GM21360 (cell line): ENCODE results near the gene COMMD8.
A peak's percentile ranks its signal among the peaks of the same experiment; 100 is the strongest.
"Not testable (repeated sequence)": the region's sequence is repeated elsewhere in the genome, so short reads cannot be mapped to it uniquely, and the experiment has no call there.

Experiments used
- ATAC-seq: cut with Tn5 transposase; IDR thresholded peaks from one replicate; pipeline ENCODE4 v1.9.1; 2021; ENCODE audit warnings: mild to moderate bottlenecking, moderate library complexity; ENCODE audit not compliant: unreplicated experiment

Gene COMMD8

DNA sequence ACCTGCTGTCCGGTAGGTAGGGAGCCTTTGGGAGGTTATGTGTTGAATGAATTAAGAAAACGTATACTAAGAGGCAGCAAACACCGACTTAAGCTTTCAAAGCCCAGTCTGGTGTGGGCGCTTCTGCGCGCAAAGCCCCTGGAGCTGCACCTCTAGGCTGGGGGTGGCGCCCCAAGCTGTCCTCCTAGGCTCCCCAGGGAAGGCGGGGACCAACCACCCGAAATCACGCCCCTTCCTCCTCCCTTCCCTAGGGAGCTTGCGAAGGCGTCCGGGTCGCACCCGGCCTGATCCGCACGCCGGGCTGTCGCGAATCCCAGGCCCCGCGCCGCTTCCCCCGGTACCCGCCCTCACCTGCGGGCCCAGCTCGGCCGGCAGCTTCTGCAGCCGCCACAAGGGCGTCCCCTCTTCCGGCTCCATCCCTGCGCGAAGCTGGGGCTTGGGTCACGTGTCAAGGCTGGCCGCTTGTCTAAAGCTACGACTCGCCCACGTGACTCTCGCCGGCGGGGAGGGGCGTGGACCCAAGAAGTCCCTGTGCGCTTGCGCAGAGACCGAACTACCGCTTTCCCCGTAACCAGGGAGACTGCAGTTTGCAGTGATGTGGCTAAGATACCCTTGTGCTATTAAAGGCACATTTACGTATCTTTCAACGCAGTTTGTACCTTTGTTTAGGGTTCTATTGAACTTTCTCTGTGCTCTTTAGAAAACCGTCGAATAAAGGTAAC is at the start of gene COMMD8:
TSS of gene COMMD8 (minus strand) at position 468 of the 722 bp plus-strand sequence. CDS start at position 417, 51 bp downstream.
- peak; percentile 90 for ATAC-seq

DNA sequence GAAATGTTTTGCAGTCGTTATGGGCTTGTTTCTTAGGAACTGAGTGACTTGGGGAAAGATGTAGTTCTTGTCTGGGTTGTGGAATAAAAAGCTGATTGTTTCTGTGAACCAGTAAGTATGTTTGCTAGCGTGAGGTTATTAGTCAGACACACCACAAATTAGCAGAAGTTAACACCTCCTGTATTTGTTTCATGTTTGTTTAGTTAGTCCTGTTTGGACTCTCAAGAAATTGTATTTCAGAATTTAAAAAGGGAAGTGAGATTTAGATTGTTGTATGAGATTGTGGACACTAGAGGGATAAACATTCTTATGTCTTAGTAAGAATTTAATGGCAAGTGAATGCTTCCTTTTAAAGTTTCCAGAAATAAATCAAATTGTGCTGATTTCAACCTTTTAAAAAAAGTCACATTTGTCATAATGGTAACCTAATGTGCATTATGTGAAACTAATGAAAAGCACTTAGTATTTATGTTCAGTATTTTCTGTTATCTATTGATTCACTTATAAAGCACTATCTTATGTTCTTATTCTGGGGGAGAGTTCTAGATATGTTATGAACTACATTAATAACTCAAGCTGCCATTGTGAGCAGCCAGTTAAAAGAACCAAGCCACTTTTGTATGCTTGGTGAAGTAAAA is 47.1 kb upstream of the COMMD8 start:
- ATAC-seq, result peak; percentile 97

DNA sequence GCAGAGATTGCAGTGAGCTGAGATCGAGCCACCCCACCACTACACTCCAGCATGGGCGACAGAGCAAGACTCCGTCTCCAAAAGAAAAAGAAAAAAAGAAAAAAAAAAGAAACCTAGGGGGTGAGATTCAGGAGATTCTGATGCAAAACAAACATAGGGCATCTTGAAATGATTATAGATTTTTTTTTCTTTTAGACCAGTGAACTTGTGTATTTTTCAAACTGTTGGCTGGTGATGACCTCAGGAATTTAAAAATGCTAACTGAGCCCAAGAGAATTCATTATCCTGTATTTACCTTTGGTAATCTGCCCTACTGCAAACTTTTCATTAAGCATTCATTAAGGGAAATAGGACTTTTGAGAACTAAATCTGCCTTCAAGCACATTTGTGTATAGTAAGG is 42.2 kb upstream of the COMMD8 start:
- ATAC-seq, result no peak

DNA sequence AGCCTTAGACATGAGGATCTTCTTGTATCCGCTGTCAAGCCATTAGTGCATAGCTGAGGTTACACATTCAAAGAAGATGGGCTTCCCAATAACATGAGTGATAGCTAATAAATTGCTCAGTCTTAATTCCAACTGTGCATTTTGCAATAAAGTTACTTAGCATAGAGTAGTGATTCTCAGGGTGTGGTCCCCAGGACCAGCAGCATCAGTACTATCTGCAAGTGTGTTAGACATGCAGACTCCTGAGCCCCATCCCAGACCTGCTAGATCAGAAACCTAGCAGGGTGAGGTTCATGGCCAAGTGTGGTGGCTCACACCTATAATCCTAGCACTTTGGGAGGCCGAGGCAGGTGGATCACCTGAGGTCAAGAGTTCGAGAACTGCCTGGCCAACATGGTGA is 41.6 kb upstream of the COMMD8 start:
- ATAC-seq, result no peak

DNA sequence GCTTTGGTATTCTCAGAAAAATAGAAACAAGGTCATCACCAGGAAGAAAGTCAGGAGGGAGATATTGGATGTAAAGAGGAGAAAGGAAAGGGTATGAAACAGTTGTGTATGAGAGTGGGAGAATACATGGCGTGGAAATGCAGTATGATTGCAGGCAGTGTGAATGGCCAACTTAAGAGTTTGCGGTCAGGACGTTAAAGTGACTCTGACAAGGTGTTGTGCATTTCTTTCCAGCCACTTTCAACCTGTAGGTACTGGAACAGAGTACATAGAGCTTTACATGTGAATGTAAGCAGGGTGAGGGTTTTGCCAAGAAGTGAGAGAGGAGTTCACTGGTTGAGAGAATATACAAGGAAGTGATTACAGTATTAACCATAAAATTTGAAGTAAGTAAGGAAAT is 37.3 kb upstream of the COMMD8 start:
- ATAC-seq, result no peak

DNA sequence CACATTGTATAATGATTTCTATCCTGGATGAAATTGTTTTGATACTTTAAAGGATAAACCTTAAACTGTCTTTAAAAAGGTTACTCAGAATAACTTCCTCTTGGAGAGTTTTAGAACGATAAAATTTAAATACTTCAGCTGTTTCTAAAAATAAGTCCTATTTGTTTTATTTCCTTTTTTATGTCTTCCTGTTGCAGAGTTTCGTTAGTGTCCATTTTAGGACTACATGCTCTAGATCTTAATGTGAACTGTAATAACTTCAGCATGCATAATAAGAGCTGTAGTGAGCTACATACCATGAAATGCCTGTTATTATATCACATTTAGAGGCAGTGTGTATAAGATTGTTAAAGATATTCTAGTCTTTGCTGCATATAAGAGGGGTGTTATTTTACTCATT is 36.2 kb upstream of the COMMD8 start:
- ATAC-seq, result peak; percentile 38

DNA sequence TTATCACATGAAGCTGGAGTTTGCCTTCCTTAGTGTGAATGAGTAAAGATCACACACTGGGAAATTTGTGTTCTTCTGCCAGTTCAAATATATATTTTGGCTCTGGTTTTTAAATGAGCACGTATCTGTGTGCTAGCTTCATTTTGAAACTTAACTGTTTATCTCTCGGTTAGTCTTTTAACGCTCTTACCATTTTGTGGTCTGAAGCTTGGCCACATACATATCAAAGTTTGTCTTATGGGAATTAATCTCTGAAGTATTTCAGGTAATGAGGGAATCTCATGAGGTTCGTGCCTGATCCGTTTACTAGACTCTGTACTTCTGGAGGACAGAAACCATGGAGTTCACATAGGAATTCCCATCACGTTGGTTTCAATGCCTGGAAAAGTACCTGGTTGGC is 35.4 kb upstream of the COMMD8 start:
- no peak for ATAC-seq

DNA sequence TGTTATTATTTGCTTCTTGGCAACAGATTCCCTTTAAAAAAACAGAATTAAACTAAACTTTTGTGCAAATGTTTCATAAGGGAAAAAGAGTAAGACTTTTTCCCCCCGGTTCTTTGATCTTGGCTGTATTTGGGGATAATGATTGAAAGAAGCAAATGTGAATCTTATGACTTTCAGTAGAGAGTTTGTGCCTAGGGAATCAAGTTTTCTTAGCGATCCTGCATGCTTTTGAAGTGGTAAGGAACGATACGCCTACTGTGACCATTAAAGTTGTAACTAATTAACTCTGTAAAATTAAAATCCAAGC is 30.6 kb upstream of the COMMD8 start:
- peak; percentile 18 for ATAC-seq

DNA sequence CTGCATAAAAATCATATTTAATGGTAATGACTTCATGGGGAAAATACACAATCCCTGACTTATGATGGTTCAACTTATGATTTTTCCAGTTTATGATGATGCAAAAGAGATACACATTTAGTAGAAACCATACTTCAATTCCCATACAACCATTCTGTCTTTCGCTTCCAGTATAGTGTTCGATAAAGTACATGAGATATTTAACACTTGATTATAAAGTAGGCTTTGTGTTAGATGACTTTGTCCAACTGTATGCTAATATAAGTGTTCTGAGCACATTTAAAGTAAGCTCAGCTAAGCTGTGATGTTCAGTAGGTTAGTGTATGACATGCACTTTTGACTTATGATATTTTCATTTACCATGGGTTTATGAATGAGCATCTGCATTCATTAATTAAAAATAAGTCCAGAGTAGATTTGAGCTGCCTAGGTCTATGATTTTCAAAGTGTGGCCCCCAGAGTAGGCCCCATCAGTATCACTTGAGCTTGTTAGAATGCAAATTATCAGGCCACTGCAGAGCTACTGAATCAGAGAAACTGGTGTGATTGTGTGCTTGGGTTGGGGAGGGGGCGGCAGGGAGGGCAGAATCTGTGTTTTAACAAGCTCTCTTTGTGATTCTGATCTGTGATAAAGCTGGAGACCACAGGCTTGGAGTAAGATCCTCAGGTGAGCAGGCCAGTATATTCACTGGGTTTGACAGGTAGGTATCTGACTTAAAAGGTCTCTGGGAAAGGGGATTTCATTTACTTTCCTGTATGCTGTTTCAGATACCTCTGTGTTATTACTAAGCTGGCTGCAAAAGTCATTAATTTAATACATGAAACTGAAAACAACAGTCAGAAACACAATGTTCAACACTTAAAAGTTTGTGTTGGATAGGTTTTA is 30.0 kb upstream of the COMMD8 start:
- peak; percentile 47 for ATAC-seq

DNA sequence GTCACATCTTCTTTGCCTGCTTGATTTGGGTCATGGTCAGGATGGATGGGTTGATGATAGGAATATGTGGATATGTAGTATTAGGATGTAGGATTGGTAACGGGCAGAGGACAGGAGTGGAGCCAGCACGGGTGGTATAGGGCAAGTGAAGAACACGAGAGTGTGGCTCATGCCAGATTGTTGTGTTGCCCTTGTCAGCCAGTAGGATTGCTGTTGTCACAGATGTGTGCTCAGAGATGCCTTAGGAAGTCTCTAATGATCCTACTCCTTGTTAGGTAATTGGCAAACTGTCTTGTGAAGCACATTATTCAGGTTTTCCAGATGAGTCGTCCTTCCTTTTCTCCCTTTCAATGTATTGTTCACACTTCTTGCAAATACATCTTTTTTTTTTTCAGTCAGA is 27.0 kb upstream of the COMMD8 start:
- ATAC-seq, result peak; percentile 68

DNA sequence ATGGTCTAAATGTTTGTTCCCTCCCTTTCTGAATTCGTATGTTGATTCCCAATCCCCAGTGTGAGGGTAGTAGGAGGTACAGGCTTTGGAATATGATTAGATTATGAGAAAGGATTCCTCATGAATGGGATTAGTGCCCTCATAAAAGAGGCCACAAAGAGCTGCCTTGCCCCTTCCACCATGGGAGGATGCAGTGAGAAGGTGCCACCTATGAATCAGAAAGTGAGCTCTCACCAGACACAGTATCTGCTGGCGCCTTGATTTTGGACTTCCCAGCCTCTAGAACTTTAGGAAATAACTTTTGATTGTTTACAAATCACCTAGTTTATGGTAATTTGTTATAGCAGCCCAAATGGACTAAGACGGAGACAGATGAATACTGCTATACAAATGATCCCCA is 25.2 kb upstream of the COMMD8 start:
- no peak for ATAC-seq

DNA sequence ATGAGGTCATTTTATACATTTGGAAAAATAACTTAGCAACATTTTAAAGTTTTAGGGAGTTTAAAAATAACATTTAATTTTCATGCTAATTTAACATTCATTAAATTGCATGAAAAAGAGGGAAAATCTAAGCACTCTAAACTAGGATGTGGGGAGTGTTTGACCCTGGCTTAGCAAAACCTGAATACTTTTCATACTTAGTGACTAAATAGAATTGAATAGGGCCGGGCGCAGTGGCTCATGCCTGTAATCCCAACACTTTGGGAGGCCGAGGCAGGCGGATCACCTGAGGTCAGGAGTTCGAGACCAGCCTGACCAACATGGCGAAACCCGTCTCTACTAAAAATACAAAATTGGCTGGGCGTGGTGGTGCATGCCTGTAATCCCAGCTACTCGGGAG is 23.2 kb upstream of the COMMD8 start:
- ATAC-seq, result not testable (repeated sequence)

DNA sequence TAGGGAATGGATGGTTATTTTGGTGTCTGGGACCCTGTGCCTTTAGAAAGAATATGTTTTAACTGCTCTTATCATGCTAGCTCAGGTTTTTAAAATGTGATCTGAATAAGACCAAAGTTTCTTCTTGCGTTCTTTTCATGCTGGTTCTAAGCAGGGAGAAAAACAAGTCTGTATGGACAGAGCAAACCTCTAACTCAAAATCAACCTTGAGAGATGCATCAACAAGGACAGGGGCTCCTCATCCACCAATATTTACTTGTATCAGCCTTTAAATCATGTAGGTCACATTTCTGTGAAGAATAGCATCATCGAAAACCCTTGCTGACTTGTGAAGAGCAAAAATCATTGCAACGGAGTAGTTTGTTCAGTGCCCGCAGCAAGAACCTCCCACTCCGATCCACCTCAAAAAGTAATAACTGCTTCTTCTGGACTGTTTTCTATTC is 22.8 kb upstream of the COMMD8 start:
- ATAC-seq, result no peak

DNA sequence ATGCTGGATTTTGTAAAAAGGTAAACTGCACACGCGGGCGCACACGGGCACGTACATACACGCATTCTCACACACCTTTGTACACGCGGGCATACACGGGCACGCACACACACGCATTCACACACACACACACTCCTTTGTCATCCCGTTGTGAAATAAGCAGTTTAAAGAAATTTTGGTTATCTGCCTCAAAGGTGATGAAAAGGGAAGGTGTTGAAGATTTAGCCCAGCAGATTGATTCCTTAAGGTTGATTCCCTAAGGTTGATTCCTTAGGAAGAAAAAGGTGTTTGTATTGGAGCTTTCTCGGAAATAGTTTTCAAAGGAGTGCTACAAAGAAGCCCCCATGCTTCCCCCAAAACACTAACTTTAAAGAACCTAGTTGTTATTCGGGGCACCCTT is 22.3 kb upstream of the COMMD8 start:
- ATAC-seq, result no peak

DNA sequence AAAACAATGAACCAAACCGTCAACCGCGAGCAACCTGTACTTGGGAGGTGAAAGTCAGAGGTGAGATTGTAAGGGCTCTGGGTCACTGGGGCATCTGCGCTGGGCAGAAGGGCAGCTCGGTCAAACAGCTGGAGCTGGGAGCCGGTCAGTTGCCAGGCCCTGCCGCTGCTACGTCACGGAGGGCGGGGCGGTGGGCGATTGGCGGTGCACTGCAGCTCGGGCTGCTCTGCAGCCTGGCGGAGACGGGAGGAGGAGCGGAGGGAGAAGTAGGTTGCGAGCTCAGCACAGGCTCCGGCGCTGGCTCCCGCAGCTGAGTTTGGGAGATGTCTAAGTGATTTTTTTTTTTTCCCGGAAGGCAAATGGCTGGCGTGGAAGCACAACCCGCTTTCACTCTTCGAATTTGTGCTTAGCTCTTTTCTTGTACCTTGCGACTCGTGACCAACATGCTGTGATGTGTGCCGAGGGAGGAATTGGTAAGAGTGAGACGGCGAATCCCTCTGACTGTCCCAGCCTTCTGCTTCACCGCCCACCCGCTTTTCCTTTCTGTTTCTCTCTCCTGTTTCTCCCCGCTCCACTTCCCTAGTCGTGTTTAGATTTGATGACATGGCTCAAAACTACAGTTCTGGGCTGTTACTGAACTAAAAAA is 21.7 kb upstream of the COMMD8 start, which contains the start of gene ATP10D:
TSS of gene ATP10D (plus strand) at position 229 of the 646 bp plus-strand sequence. CDS start 27,266 bp downstream, outside the sequence.
- ATAC-seq, result peak; percentile 86

DNA sequence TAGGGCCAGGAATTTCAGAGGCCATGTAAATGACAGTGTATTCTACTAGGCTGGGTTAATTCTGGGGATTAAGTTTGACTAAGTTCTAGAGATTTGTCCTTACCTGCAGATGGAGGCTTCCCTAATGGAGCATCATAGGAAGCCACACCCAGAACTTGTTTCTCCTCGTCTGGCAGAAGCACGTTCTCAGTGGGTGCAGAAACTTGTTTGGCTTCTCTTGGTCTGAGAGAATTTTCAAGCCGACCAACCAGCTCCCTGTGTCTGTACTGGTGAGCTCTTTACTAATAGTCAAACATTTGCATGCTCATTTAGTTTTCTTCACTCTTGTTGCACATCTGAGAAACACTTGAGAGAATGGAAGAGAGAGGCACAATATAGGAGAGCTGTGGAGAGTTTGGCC is 20.7 kb upstream of the COMMD8 start:
- ATAC-seq, result peak; percentile 27

DNA sequence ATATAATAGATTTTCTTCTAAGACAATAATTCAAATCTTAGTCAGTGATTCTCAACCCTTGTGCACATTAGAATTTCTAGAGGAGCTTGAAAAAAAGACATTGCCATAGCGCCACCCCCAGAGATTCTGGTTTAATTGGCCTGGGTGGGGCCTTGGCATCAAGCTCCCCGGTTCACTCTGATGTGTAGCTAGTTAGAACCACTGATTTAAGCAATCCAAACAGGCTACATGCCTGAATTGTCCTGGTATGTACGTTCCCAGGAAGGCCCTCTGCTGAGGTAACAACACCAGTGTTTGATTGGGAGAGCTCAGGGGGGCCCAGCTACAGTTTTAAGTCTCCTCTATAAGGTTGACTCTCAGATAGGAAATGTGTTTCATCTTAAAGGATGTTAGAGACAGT is 20.2 kb upstream of the COMMD8 start:
- peak; percentile 12 for ATAC-seq

DNA sequence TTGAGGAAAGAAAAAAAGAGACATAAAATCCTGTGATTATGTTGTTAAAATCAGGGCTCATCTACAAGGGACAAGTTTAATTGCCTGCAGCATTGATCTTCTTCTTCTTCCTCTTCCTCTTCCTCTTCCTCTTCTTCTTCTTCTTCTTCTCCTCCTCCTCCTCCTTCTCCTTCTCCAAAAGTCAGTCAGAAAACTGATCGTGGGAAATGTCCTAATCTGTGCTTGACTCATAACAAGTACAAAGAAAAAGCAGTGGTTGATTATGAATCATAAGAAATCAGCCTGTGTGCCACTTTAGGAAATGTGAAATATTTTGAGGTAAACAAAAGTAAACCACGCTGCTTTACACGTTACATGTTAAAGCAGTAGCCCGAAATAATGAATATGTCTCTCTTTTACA is 18.8 kb upstream of the COMMD8 start:
- no peak for ATAC-seq

DNA sequence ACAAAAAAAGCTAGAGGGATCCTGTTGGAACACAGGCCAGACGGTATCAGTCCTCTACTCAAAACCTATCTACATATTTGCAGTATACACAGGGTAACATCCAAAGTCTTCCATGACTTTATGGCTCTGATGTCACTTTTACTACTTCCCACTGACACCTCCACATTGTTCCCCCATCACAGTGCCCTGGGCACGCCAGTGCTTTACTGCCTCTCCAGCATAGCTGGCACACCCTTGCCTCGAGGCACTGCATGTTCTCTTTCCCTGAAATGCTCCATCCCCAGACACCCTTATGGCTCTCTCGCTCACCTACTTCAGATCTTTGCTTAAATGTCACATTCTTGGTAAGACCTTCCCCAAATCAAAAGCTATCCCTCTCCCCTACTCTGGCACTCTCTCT is 15.3 kb upstream of the COMMD8 start:
- ATAC-seq, result no peak

DNA sequence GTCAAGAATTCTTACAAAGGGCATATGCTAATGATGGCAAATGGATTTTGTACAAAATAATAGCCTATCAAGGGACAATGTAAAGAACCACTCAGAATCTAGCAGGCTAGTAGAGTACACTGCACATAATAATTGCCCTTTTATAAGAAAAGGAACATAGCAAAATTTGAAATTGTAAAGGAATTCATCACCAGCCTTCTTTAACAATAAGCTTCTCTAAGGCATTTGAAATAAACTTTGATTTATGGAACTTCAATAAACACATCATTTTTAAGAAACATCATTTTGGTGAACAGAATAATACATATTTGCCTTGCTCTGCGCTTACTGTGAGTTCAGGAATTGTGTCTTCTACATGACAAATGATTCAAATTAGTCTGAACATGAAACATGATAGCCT is 11.9 kb upstream of the COMMD8 start:
- ATAC-seq, result no peak

DNA sequence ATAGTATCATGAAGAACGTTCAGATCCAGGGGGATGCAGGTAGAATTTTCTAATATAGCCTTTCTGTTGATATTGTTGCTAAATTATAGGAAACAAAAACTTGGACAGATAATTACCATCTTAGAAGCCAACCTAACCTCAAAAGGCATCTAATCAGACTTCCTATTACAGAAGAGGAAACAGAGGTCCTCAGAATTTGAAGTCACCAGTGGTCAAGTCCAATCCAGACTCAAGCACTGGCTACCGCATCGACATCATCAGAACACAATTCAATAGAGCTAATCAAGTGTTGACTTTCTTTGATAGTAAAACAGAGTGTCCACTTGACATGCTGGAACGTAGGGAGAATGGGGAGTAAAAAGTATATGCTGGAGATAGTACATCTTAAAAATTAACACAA is 11.3 kb upstream of the COMMD8 start:
- ATAC-seq, result no peak
